HepG2 (cell line): Measurements from ENCODE around the gene PSMB11. TPM values are rescaled to one million over a fixed set of nuclear protein-coding genes. Genes with fewer than 3 reads are reported as not detected.

Source experiments
- ATF6 ChIP-seq: sonication (generic); formaldehyde crosslinking; conservative IDR thresholded peaks from 2 replicates; pipeline ENCODE4 v1.4.0; 2020; ENCODE audit warnings: missing genetic modification reagents
- DMAP1 ChIP-seq: IDR thresholded peaks from 2 replicates; pipeline ENCODE4 v1.6.1; 2016
- FOXA3 ChIP-seq: IDR thresholded peaks from 2 replicates; pipeline ENCODE4 v1.6.1; 2016; ENCODE audit warnings: missing genetic modification reagents, missing compliant biosample characterization
- HES4 ChIP-seq: sonication (generic); formaldehyde crosslinking; IDR thresholded peaks from 2 replicates; pipeline ENCODE4 v1.9.0; 2021; ENCODE audit warnings: mild to moderate bottlenecking, missing genetic modification reagents, borderline replicate concordance
- IKZF1 ChIP-seq: fragments of 450-650 bp; IDR thresholded peaks from 2 replicates; pipeline ENCODE4 v1.7.1; 2016
- IRF1 ChIP-seq: sonication (generic); formaldehyde crosslinking; IDR thresholded peaks from 2 replicates; pipeline ENCODE4 v1.4.0; 2020; ENCODE audit warnings: low read depth, mild to moderate bottlenecking, missing genetic modification reagents
- NFE2L2 ChIP-seq: fragments of 150-350 bp; IDR thresholded peaks from 2 replicates; pipeline ENCODE4 v1.6.1; 2014; ENCODE audit warnings: low read length
- ONECUT2 ChIP-seq: sonication (generic); formaldehyde crosslinking; IDR thresholded peaks from 2 replicates; pipeline ENCODE4 v1.4.0; 2020; ENCODE audit warnings: missing genetic modification reagents
- POLR2G ChIP-seq: fragments of 200-400 bp; formaldehyde crosslinking; IDR thresholded peaks from 2 replicates; pipeline ENCODE4 v1.6.1; 2018; ENCODE audit warnings: mild to moderate bottlenecking, low read depth, low read length, moderate library complexity
- RAD21 ChIP-seq: fragments of 450-650 bp; formaldehyde crosslinking; IDR thresholded peaks from 2 replicates; pipeline ENCODE4 v1.5.0; 2020; ENCODE audit warnings: mild to moderate bottlenecking
- RBM39 ChIP-seq: fragments of 200-400 bp; formaldehyde crosslinking; IDR thresholded peaks from one replicate; pipeline ENCODE4 v1.6.1; 2018; ENCODE audit warnings: antibody characterized with exemption, mild to moderate bottlenecking, low read depth, low read length; ENCODE audit not compliant: poor library complexity, severe bottlenecking
- YEATS2 ChIP-seq: sonication (generic); formaldehyde crosslinking; IDR thresholded peaks from 2 replicates; pipeline ENCODE4 v1.4.0; 2020; ENCODE audit warnings: missing genetic modification reagents, borderline replicate concordance
- ZC3H13 ChIP-seq: sonication (generic); formaldehyde crosslinking; IDR thresholded peaks from 2 replicates; pipeline ENCODE4 v1.8.1; 2023; ENCODE audit warnings: mild to moderate bottlenecking, missing genetic modification reagents, moderate library complexity
- ZNF10 ChIP-seq: sonication (generic); formaldehyde crosslinking; IDR thresholded peaks from 2 replicates; pipeline ENCODE4 v1.4.0; 2020; ENCODE audit warnings: mild to moderate bottlenecking, low read depth, missing genetic modification reagents, borderline replicate concordance
- ZNF225 ChIP-seq: sonication (generic); formaldehyde crosslinking; IDR thresholded peaks from 2 replicates; pipeline ENCODE4 v1.4.0; 2020; ENCODE audit warnings: mild to moderate bottlenecking, missing genetic modification reagents
- ZSCAN12 ChIP-seq: sonication (generic); formaldehyde crosslinking; IDR thresholded peaks from 2 replicates; pipeline ENCODE4 v1.9.0; 2021; ENCODE audit warnings: mild to moderate bottlenecking, missing genetic modification reagents
- ZSCAN31 ChIP-seq: sonication (generic); formaldehyde crosslinking; IDR thresholded peaks from 2 replicates; pipeline ENCODE4 v1.5.0; 2020; ENCODE audit warnings: low read depth, mild to moderate bottlenecking, missing genetic modification reagents
- ZSCAN9 ChIP-seq: IDR thresholded peaks from 2 replicates; pipeline ENCODE4 v1.6.1; 2016; ENCODE audit warnings: borderline replicate concordance
- polyA plus RNA-seq, 8 experiments: library from polyadenylated mRNA; depleted of rRNA in 3 of 8; stranded (reverse) in 7 of 8; unstranded in 1 of 8; fragments of >200 nt; fragmentation: Illumina TruSeq in 4 of 8; extraction: Trizol in 4 of 8; gene quantifications; 2 replicates each; pipeline versions ENCODE4 v1.2.1 to v1.2.3, GENCODE V29; 2011 to 2016; ENCODE audit warnings: low read depth in 4 of 8, missing spikeins in 1 of 8, mixed read lengths in 1 of 8; ENCODE audit not compliant: insufficient read depth in 1 of 8
- total RNA-seq, 5 experiments: library from RNA; depleted of rRNA; stranded (reverse); fragments of >200 nt; fragmentation: Illumina TruSeq; extraction: Trizol; gene quantifications; 2 replicates each; pipeline ENCODE4 v1.2.3, GENCODE V29; 2016; ENCODE audit warnings: low read depth in 1 of 5
- TF ChIP-seq, protein P1 (sequence below): IDR thresholded peaks from 2 replicates; pipeline ENCODE4 v1.6.1; 2012; ENCODE audit warnings: low read length, improper control_type of control experiment
- TF ChIP-seq, protein P2 (sequence below): IDR thresholded peaks from 2 replicates; pipeline ENCODE4 v1.6.1; 2016
- TF ChIP-seq, protein P3 (sequence below): sonication (generic); formaldehyde crosslinking; IDR thresholded peaks from 2 replicates; pipeline ENCODE4 v1.8.0; 2022; ENCODE audit warnings: missing genetic modification reagents, mild to moderate bottlenecking, inconsistent platforms, borderline replicate concordance

Gene PSMB11
- total and polyA plus RNA-seq, 2 of the 13 experiments (the other 11 are each of a cell fraction or from before 2014, with no cell fraction given) = not detected

DNA sequence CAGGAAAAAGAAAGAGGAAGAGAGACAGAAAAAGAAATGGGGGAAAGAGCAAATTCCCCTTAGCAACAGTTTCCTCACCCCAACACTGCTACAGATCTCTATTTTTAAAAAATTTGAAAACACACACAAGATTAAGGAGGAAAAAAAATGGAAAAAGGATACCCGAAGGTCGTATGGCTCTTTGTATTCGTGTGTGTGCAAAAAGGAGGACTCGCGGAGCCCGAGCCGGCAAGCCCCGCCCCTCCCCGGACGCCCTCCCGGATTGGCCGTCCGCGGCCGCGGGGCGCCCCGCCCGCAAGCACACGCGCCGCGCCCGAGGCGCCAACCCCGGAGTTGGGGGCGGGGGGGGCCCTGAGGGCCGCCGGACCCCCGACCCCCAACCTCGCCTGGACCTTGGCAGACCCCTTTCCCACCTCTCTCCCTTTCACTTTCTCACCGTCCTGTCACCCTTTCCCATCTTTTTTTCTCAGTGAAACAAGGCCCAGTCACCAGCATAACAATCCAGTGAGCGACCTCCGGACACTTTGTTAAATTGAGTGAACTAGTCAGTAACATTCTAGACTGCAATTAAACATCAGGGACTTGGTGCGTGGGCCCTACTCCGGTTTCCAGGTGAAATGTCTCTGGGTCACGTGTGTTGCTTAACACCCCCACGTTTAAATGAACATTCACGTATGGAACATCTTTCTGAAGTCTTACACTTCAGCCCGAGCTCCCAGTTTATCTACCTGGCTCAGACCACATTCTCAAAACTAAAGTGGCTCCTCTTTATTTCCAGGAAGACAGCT is 31.9 kb upstream of the PSMB11 start, which contains the start of gene C14orf93 (continued):
- peak; percentile 75 for TF ChIP-seq POLR2G
- TF ChIP-seq ZSCAN12 = 0 out of 2 replicates have a peak, but pooled peaks have one; percentile 72
- TF ChIP-seq ATF6 (CRISPR knock-in tag) = peak; percentile 11; the same call in 1 of the 2 replicates
- TF ChIP-seq, protein P1, sequence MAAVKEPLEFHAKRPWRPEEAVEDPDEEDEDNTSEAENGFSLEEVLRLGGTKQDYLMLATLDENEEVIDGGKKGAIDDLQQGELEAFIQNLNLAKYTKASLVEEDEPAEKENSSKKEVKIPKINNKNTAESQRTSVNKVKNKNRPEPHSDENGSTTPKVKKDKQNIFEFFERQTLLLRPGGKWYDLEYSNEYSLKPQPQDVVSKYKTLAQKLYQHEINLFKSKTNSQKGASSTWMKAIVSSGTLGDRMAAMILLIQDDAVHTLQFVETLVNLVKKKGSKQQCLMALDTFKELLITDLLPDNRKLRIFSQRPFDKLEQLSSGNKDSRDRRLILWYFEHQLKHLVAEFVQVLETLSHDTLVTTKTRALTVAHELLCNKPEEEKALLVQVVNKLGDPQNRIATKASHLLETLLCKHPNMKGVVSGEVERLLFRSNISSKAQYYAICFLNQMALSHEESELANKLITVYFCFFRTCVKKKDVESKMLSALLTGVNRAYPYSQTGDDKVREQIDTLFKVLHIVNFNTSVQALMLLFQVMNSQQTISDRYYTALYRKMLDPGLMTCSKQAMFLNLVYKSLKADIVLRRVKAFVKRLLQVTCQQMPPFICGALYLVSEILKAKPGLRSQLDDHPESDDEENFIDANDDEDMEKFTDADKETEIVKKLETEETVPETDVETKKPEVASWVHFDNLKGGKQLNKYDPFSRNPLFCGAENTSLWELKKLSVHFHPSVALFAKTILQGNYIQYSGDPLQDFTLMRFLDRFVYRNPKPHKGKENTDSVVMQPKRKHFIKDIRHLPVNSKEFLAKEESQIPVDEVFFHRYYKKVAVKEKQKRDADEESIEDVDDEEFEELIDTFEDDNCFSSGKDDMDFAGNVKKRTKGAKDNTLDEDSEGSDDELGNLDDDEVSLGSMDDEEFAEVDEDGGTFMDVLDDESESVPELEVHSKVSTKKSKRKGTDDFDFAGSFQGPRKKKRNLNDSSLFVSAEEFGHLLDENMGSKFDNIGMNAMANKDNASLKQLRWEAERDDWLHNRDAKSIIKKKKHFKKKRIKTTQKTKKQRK = no peak
- no peak; the same call in 1 of the 2 replicates for TF ChIP-seq RAD21 (CRISPR knock-in tag)
- TF ChIP-seq ZSCAN9 = peak; percentile 70
- TF ChIP-seq ZC3H13 (CRISPR knock-in tag) = no peak
- no peak for TF ChIP-seq IKZF1
- TF ChIP-seq FOXA3 (CRISPR knock-in tag) = 0 out of 2 replicates have a peak, but pooled peaks have one; percentile 4
- TF ChIP-seq, protein P2, sequence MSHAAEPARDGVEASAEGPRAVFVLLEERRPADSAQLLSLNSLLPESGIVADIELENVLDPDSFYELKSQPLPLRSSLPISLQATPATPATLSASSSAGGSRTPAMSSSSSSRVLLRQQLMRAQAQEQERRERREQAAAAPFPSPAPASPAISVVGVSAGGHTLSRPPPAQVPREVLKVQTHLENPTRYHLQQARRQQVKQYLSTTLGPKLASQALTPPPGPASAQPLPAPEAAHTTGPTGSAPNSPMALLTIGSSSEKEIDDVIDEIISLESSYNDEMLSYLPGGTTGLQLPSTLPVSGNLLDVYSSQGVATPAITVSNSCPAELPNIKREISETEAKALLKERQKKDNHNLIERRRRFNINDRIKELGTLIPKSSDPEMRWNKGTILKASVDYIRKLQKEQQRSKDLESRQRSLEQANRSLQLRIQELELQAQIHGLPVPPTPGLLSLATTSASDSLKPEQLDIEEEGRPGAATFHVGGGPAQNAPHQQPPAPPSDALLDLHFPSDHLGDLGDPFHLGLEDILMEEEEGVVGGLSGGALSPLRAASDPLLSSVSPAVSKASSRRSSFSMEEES (CRISPR knock-in tag) = peak; percentile 66
- no peak; the same call in 1 of the 2 replicates for TF ChIP-seq YEATS2
- TF ChIP-seq DMAP1 (CRISPR knock-in tag) = peak; percentile 55; the same call in 1 of the 2 replicates
- TF ChIP-seq IRF1 = peak; percentile 60; the same call in 1 of the 2 replicates
- peak; percentile 85; the same call in 1 of the 2 replicates for TF ChIP-seq HES4 (CRISPR knock-in tag)
- no peak for TF ChIP-seq NFE2L2
- TF ChIP-seq ZSCAN31 (CRISPR knock-in tag) = peak; percentile 90
- TF ChIP-seq ONECUT2 = no peak
- TF ChIP-seq, protein P3, sequence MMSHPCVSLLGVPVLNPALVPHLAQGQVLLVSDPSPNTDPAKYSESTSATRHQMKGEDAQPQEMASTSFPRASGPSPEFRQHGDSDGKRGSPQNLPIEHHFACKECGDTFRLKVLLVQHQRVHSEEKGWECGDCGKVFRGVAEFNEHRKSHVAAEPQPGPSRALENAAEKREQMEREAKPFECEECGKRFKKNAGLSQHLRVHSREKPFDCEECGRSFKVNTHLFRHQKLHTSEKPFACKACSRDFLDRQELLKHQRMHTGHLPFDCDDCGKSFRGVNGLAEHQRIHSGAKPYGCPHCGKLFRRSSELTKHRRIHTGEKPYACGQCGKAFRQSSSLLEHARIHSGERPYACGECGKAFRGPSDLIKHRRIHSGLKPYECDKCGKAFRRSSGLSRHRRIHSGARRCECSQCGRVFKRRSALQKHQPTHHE (CRISPR knock-in tag) = 0 out of 2 replicates have a peak, but pooled peaks have one; percentile 18
- no peak for TF ChIP-seq ZNF10
- no peak for TF ChIP-seq ZNF225 (CRISPR knock-in tag)
- peak; percentile 30 for TF ChIP-seq RBM39
